HUES64 (cell line): Measurements from ENCODE around the gene FPGS.

ENCODE experiments used
- H3K27ac ChIP-seq: 2 replicates; pipeline ENCODE4 v1.7.0; 2013; ENCODE audit warnings: low read depth, low read length, inconsistent platforms
- H3K27me3 ChIP-seq: 2 replicates; pipeline ENCODE4 v1.6.1; 2013; ENCODE audit warnings: mild to moderate bottlenecking, low read length; ENCODE audit not compliant: insufficient read depth
- H3K36me3 ChIP-seq: 2 replicates; pipeline ENCODE4 v1.6.1; 2013; ENCODE audit warnings: mild to moderate bottlenecking, low read length; ENCODE audit not compliant: insufficient read depth
- H3K4me1 ChIP-seq: 2 replicates; pipeline ENCODE4 v1.6.1; 2013; ENCODE audit warnings: mild to moderate bottlenecking, low read length, moderate library complexity; ENCODE audit not compliant: insufficient read depth
- H3K4me3 ChIP-seq: 2 replicates; pipeline ENCODE4 v1.5.1; 2013; ENCODE audit warnings: mild to moderate bottlenecking, low read length, moderate library complexity
- H3K9ac ChIP-seq: 2 replicates; pipeline ENCODE4 v1.6.1; 2013; ENCODE audit warnings: mild to moderate bottlenecking, low read depth, low read length
- H3K9me3 ChIP-seq: 2 replicates; pipeline ENCODE4 v1.6.1; 2013; ENCODE audit warnings: low read depth, low read length; ENCODE audit not compliant: insufficient read depth
- WGBS: fragments of 150-250, 120-280 bp; methylation state at CpG from one replicate; pipeline ENCODE4 v1.1.7; 2013; ENCODE audit warnings: missing lambda C conversion rate; 5-methylcytosine and 5-hydroxymethylcytosine counted together

The FPGS gene

DNA sequence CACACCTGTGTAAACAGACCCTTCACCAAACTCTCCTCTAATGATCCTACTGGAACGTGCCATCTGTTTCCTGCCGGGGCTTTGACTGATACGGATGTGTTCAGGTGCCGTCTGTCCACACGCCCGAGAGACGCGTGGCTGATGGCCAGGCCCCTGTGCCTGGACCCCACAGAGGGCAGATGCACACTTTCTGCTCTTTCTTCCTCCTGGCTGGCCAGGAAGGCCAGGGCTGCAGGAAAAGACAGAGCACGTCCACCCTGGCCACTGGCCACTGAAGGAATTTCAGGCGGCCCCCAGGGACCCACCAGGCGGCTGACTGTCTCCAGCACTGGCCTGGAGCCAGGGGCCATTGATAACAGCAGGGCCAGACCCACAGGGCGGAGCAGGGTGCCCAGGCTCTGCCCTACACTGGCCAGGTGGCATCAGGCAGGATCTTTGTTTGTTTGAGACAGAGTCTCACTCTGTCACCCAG, 55.4 kb downstream of the FPGS start:
- H3K4me1 ChIP-seq, result no peaks in the 10 kb centered on the region
- WGBS, result 89% methylated on average over 12 of the region's 12 CpGs
- no peaks in the 10 kb centered on the region for H3K36me3 ChIP-seq
- no peak overlapping the region for H3K27ac ChIP-seq
- H3K9ac ChIP-seq, result no peak overlapping the region
- H3K27me3 ChIP-seq, result no peaks in the 10 kb centered on the region
- H3K9me3 ChIP-seq, result no peaks in the 10 kb centered on the region
- H3K4me3 ChIP-seq, result no peak overlapping the region

DNA sequence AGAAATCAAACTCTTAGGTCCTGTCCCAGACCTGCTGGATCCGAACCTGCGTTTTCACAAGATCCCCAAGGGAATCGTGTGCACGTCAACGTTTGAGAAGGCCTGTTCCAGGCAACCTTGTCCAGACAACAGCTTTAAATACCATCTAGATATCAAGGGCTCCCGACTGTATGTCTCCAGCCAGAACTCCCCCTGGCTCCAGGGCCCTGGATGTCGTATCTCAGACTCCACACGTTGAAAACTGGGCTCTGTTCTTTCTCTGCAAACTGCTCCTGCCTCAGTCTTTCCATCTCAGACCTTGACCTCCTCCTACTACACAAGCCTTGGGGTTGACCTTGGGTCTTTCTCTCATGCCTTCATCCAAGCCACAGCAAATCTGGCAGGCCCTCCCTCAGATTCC, 57.6 kb downstream of the FPGS start:
- WGBS, result 89% methylated on average over 8 of the region's 8 CpGs

DNA sequence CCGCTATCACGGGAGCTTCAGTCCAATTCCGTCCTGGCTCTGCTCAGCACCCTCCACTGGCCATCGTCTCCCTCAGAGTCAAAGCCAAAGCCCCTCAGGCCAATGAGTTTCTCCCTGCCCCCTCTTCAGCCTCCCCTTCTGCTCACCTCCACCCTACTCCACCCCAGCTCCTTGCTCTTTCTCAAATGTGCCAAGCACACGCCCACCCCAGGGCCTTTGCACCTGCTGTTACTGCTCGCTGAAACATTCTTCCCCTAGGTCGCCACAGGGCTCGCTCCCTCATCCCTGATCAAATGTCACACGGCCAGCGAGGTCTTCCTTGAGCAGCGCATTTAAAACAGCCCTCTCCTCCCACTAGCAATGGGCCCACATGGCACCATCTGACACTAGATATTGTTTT, 58.1 kb downstream of the FPGS start:
- H3K9me3 ChIP-seq, result no peaks in the 10 kb centered on the region
- no peaks in the 10 kb centered on the region for H3K4me1 ChIP-seq
- H3K36me3 ChIP-seq, result no peaks in the 10 kb centered on the region
- no peak overlapping the region for H3K4me3 ChIP-seq
- 92% methylated on average over 11 of the region's 11 CpGs for WGBS
- H3K27me3 ChIP-seq, result no peaks in the 10 kb centered on the region
- H3K9ac ChIP-seq, result no peak overlapping the region
- no peak overlapping the region for H3K27ac ChIP-seq

More for the DNA sequence above, 57.6 kb downstream of the FPGS start:
- no peaks in the 10 kb centered on the region for H3K36me3 ChIP-seq
- no peaks in the 10 kb centered on the region for H3K9me3 ChIP-seq
- H3K4me3 ChIP-seq, result no peak overlapping the region
- H3K9ac ChIP-seq, result no peak overlapping the region; the same call in 1 of the 2 replicates
- H3K27ac ChIP-seq, result no peak overlapping the region
- H3K4me1 ChIP-seq, result no peaks in the 10 kb centered on the region
- no peaks in the 10 kb centered on the region for H3K27me3 ChIP-seq

DNA sequence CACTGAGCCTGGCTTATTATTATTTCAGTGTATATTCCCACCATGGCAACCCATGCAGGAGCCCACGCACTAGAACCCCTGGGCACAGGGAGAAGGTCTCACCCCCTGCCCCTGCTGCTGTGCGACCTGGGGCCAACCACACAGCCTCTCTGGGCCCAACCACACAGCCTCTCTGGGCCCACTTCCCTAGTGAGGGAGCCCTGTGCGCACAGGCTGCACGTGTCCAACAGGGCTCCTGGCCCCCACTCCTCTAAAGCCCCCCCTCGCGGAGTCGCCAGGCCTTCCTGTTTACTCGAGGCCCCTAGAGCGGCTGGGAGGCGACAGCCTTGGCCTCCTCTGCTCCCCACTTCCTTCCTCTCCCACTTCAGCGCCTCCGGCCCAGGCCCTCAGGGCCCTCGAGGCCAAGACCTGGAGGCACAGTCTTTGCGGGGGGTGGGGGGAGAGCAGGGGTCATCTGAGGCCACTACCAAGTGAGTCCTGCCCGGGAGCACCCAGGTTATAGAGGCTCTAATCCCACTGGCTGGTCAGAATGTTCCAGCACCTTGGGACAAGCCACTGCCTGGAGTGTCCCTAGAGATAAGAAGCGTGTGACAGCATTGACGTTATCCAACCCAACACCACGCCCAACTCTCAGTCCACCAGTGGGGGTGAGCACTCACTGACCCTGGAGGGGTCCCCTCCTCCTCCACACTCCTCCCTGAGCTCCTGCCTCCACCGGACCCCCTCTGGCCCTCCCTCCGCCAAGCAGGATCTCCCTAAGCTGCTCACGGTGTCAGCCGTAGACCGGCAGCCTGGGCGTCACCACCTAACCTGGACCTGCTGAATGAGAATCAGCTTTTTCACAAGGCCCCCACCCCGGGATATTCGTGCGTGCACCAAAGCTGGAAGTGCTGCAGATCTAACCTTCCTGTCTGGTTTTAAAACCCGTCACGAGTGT, 59.7 kb downstream of the FPGS start:
- WGBS, result 81% methylated on average over 29 of the region's 29 CpGs
- Histone ChIP-seq H3K36me3 (no peaks in the 10 kb centered on the region), H3K27ac (no peak overlapping the region), H3K9ac (no peak overlapping the region), H3K9me3 (no peaks in the 10 kb centered on the region), H3K27me3 (no peaks in the 10 kb centered on the region), H3K4me3 (no peak overlapping the region), H3K4me1 (no peaks in the 10 kb centered on the region)

DNA sequence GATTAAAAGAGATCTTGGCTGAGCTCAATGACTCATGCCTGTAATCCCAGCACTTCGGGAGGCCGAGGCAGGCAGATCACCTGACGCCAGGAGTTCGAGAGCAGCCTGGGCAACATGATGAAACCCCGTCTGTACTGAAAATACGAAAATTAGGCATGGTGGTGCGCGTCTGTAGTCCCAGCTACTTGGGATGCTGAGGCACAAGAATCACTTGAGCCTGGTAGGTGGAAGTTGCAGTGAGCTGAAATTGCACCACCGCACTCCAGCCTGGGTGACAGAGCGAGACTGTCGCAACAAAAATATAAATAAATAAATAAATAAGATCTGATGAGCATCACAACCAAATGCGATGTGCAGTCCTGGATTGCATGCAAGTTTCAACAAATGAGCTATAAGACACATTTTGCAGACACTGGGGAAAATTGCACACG, 60.5 kb downstream of the FPGS start:
- no peak overlapping the region for H3K27ac ChIP-seq
- no peaks in the 10 kb centered on the region for H3K9me3 ChIP-seq

More for the DNA sequence above, 60.5 kb downstream of the FPGS start:
- Histone ChIP-seq H3K4me1 (no peaks in the 10 kb centered on the region), H3K9ac (no peak overlapping the region), H3K27me3 (no peaks in the 10 kb centered on the region), H3K36me3 (no peaks in the 10 kb centered on the region), H3K4me3 (no peak overlapping the region)
- WGBS, result 85% methylated on average over 10 of the region's 13 CpGs
